ENCODE results near the gene LHX6.

DNA sequence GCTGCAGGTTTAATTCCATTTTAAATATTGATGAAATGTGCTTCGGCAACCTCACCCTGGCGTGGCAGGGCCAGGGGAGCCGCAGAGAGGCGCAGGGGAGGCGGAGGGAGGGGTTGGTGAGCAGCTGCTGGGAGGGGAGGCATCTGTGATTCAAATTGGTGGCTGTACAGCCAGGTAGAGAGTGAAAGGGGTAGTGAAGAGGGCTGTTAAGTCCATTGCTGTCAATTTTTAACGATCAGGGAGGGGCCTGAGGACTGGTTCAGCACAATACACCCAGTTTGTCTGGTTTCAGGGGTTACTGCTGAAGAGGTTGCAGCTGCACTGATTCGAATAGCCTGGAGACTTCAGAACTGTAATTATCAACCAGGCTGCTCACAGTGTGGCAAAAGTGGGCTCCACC lies 31.3 kb downstream of the LHX6 start:
- TF ChIP-seq, protein P1, sequence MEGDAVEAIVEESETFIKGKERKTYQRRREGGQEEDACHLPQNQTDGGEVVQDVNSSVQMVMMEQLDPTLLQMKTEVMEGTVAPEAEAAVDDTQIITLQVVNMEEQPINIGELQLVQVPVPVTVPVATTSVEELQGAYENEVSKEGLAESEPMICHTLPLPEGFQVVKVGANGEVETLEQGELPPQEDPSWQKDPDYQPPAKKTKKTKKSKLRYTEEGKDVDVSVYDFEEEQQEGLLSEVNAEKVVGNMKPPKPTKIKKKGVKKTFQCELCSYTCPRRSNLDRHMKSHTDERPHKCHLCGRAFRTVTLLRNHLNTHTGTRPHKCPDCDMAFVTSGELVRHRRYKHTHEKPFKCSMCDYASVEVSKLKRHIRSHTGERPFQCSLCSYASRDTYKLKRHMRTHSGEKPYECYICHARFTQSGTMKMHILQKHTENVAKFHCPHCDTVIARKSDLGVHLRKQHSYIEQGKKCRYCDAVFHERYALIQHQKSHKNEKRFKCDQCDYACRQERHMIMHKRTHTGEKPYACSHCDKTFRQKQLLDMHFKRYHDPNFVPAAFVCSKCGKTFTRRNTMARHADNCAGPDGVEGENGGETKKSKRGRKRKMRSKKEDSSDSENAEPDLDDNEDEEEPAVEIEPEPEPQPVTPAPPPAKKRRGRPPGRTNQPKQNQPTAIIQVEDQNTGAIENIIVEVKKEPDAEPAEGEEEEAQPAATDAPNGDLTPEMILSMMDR (IDR thresholded peaks at IDR 0.05): no peak
- no peak for TF ChIP-seq POLR2A (IDR thresholded peaks at IDR 0.05)
